Head of caudate nucleus (tissue), 42 donors: ENCODE results near the gene PLCB1.

Experiments used
- DNase-seq, 42 donors: peaks; one replicate each; pipeline versions ENCODE4 v3.0.0 to v3.0.0-alpha.2; 2020 to 2021; ENCODE audit warnings: mixed read lengths in 7 of 42
- intact Hi-C: fragments of 100-400 bp; cut with DNase I; formaldehyde crosslinking; loops from one replicate; pipeline ENCODE4 v1.15.0; 2022

Gene PLCB1

GRCh38 chr20:8271727-8272126, 139.7 kb downstream of the PLCB1 start:
- intact Hi-C loops, result no loop called here
- no peak for DNase-seq

DNA sequence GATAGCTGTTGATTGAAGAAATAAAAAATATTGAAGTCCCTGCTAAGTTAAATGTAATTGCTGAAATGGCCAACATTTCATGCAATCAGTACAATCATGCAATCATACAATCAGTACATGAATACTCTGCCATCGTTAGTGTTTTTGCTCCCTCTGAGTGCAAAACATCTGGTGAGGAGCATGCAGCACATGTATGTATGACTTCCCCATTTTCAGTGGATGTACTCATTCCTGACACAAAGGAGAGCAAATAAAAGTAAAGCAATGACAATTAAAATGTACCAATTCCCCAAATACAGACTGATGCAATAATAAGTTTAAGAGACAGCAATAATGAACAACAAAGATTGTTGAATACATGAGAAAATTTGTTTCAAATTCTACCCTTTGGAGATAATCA, 140.7 kb downstream of the PLCB1 start:
- intact Hi-C loops, result no loop called here
- no peak for DNase-seq

DNA sequence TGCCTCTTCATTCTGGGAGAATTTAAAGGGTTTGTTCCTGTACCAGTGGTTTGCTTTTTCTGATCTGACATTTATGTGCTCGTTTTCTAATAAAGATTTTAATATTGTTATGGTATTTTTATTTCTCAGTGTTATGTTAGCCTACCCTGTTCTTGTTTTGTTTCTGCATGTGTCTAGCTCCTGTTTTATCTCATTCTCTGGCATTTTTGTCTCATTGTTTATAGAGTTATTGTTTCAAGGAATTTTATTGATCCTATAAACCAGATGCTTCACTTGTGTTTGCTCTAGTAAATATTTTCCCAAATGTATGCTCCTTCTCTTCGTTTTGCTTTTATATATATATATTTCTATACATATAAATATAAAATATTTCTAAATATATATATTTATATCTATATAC, 152.8 kb downstream of the PLCB1 start:
- no peak for DNase-seq
- intact Hi-C loops, result no loop called here

DNA sequence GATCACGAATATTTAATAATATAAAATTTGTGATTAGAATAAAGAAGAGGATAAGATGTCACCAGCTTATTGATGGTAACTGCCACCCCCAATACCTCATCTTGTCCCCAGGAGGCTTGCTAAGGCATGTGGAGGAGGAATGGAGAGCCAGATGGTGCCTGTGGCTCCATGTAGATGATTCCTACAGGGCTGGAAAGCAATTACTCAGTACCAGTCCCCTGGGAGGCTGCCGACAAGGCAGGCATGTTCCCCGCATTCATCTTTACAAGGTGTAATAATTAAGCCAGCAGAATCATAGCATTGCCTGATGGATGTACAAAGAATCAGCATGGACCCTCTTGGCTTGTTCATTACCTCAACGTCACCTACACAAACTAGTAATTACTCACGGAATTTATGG, 155.3 kb downstream of the PLCB1 start:
- DNase-seq, result no peak
- intact Hi-C loops, result no loop called here

DNA sequence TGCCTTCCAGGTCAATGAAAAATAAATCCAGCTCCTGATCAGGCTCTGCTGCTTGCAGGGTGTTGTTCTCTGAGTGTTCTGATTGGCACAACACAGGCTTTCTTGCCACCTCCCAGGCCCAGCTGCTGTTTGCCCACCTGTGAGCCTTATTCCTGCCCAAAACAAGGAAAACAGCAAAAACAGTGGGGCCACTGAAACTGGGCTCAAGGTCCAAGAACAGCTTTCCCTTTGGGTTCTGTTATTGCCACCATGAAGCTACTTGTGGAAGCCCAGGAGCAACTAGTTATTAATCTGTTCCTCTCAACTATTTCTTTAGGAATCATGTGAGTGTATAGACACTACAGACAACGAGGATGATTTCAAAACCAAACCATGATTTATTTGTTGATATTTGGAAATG, 159.1 kb downstream of the PLCB1 start:
- intact Hi-C loops, result no loop called here
- no peak for DNase-seq

DNA sequence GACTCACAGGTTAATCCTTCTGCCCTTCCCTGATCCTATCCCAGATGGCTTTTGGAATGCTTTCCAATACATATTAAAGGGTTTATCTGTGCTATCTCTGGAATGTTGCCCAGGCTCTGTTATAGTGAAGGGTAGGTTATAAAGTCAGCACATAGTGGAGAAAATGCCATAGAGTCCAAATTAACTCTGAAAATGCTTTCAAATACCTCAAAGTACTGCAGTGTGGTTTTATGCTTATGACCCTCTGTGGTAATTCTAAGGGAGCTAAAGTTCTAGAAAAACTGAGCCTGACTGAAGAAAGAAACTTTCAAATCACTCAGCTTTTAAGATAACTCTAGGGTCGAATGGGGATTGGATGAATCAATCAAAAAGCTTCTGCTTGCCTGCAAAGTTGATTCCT, 159.8 kb downstream of the PLCB1 start:
- intact Hi-C loops, result no loop called here

GRCh38 chr20:8292793-8293192, 160.7 kb downstream of the PLCB1 start:
- intact Hi-C loops, result no loop called here
- no peak for DNase-seq

More for the DNA sequence above, 159.8 kb downstream of the PLCB1 start:
- no peak for DNase-seq

- no peak for DNase-seq
- intact Hi-C loops, result no loop called here
Observed at GRCh38 chr20:8293750-8294149, 161.7 kb downstream of the PLCB1 start.

DNA sequence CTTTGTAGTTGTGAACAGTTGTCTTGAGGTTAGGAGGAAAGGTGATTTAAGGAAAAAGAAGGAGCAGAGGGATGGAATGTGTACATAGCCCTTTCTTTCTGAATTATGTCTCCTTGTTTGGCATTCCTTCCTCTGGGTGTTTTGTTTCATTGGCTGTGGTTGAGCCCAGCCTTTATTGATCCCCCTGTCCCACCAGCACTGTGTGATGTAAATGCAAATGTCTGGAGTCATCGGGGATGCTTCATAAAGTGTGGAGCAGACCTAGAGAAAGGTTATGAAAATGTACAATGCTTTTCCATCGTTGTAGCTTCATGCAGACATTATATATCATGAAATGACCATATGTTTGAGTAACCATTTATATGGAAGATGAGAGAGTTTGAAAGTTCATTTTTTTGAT, 164.5 kb downstream of the PLCB1 start:
- intact Hi-C loops, result no loop called here
- no peak for DNase-seq

DNA sequence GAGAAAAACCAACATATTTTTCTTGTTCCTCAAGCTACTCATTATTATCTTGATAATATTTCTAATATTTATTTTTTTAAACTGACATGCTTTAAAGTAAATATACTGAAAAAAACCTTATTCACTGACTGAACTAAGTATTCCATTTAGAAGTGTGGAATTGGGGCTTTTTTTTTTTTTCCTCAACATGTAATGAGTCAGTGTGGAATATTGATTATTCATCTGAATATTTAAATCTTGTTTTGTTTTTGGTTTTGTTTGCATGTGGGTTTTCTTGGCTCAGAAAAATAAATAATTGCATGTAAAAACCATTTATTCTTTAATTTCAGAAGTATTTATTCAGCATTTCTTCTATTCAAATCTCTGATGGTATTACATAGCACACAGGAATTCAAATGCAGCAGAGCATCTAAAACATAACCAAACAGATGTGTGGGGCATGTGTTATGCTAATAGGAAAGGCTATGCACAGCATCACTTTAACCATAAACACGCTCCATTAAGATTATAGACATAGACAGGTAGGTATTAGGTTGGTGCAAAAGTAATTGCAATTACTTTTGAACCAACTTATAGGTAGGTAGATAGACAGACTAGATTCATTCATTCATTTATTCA, 166.5 kb downstream of the PLCB1 start:
- DNase-seq, result no peak
- intact Hi-C loops, result no loop called here

DNA sequence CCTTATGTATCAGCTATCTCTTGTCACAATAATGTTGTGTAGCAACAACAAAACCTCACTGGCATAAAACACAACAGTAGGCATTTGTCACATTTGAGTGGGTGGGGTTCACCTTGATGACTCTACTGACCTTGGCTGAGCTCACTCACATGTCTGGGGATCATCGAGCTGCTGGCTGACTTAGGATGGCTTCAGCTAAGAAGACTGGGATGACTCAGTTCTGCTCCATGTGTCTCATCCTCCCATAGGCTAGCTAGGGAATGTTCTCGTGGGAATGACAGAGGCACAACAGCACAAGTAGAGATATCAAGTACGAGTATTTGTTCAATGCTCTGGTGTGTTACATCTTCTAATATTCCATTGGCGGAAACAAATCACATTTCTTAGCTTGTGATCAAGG, 167.9 kb downstream of the PLCB1 start:
- intact Hi-C loops, result no loop called here
- DNase-seq, result no peak

GRCh38 chr20:8301655-8302054, 169.6 kb downstream of the PLCB1 start:
- intact Hi-C loops, result no loop called here
- no peak for DNase-seq

- DNase-seq, result no peak
- intact Hi-C loops, result no loop called here
Observed at GRCh38 chr20:8303651-8304050, 171.6 kb downstream of the PLCB1 start.

- DNase-seq, result no peak
- intact Hi-C loops, result no loop called here
Observed at GRCh38 chr20:8304124-8304816, 172.2 kb downstream of the PLCB1 start.

DNA sequence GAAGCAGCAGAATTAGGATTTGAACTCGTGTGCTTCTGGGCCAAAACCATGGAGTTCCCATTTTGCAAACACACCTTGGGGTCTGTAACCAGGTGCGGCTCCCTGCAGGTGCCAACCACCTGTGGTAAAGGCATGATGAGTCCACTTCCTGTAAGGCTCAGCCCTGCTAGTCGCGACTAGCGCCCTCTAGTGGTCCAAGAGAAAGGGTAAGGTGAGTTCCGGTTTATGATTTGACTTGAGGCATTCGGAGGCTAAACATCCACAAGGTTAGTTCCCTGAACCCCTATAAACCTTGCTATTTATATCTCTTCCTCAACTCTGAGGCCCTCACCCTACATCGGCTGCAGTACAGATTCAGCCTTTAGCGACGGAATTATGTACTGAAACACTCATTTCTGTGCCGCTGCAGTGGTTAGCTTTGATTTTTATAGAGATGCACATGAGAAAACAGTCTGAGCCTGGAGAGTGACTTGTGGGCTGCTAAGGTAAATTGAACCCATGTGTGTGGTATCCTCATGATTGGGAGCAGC, 173.4 kb downstream of the PLCB1 start:
- intact Hi-C loops, result no loop called here
- DNase-seq, result peak in 17 of 42 donors; percentile 5 to 67 (median 24)

GRCh38 chr20:8306937-8307336, 174.9 kb downstream of the PLCB1 start:
- intact Hi-C loops, result no loop called here
- DNase-seq, result peak in 2 of 42 donors; percentile 5 to 21

GRCh38 chr20:8309634-8310033, 177.6 kb downstream of the PLCB1 start:
- intact Hi-C loops, result no loop called here
- peak in 29 of 42 donors; percentile 14 to 81 (median 43) for DNase-seq

DNA sequence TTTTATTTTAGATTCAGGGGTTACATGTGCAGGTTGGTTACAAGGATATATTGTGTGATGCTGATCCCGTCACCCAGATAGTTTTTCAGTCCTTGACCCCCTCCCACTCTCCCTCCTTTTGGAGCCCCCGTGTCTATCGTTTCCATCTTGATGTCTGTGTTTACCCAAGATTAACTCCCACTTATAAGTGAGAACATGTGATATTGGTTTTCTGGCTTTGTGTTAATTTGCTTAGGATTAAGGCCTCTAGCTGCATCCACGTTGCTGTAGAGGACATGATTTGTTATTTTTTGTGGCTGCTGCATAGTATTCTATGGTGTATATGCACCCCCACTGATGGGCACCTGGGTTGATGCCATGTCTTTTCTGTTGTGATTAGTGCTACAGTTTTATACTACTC, 178.6 kb downstream of the PLCB1 start:
- intact Hi-C loops, result no loop called here
- DNase-seq, result no peak

DNA sequence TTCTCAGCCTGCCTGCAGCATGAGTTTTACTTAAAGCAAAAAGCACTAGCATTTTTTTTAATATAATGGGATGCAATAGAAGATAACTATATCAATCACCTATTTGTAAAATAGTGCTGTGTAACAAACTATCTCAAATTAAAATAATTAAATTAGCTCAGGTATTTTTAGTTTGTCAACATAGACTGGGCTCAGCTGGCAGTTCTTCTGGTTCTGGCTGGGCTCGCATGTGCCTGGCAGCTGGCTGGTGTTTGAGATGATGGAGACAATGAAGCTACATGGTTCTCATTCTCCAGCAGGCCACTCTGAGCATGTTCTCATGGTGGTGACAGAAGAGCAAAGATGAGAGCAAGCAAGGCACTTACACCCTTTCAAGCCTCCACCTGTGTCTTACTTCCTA, 181.0 kb downstream of the PLCB1 start:
- intact Hi-C loops, result no loop called here
- no peak for DNase-seq

DNA sequence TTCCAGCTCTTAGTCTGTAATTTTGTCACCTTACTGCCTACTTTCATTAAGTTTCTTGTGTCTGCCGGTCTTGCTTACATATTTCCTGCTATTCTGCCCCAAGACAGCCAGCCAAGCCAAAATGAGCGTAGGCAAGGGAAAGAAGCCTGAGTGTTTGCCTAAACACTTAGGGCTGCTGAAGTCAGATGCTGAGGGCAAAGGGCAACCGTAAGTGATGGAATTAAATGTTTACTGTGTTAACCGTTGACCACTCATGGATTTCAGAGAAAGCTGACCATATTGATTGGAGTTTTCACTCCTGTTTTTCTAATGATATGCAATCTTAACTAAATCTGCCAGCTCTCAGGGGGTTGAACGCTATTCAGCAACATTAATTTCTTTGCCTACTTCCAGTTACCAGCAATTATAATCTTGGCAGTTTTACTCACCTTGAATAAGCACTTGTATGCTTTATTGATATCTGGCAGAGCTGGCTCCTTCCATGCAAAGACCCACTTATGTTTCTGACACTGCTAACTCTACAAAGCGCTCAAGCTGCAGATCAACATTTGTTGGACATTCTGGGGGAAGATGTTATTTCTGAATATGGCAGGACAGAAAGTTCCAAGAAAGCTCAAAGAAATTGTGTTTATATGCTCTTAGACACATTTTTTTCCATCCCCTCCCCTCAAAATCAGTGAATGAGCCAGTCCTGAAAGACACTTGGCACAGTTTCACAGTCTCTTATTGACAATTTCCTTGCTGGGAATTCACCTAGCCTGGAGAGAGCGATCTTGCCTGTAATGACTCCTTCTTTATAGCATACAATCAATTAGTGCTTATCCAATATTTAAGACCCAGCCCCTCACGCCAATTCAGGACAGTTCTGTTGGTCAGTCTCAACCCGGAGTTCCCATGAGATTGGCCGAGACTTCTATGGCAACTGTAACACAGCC, 183.8 kb downstream of the PLCB1 start:
- no peak for DNase-seq
- intact Hi-C loops, result no loop called here
